B cell (primary cell): ENCODE data around the gene IFNG. TPM values are rescaled to one million over a fixed set of nuclear protein-coding genes. Genes with fewer than 3 reads are reported as not detected.

Experiments
- ATAC-seq: fragments of 200-7000 bp; cut with Tn5 transposase; one replicate; pipeline ENCODE4 v1.10.0; 2021; ENCODE audit warnings: low read depth, mild to moderate bottlenecking, moderate number of reproducible peaks, moderate library complexity
- CTCF ChIA-PET: fragments of 350-600 bp; sonication (Branson Sonifier 250); formaldehyde crosslinking; loops from one replicate; lab custom pipeline; 2021; ENCODE audit warnings: antibody characterized with exemption, inconsistent platforms; lab: Charles Lee
- POLR2A ChIA-PET: fragments of 350-600 bp; sonication (Branson Sonifier 250); formaldehyde crosslinking; loops from one replicate; lab custom pipeline; 2021; ENCODE audit warnings: antibody characterized with exemption; lab: Charles Lee
- DNase-seq: peaks from one replicate; pipeline ENCODE4 v3.0.0; 2013
- H2AFZ ChIP-seq: 2 replicates; pipeline ENCODE4 v1.6.1; 2012; ENCODE audit warnings: mild to moderate bottlenecking, low read depth, low read length; ENCODE audit not compliant: insufficient read depth, poor library complexity, severe bottlenecking
- H3K27ac ChIP-seq, 2 donors: 1 replicate in 1 of 2; 2 replicates in 1 of 2; pipeline ENCODE4 v1.5.1; 2012 to 2013; ENCODE audit warnings: low read length in 2 of 2, mild to moderate bottlenecking in 2 of 2, moderate library complexity in 1 of 2
- H3K27me3 ChIP-seq, 4 experiments: fragments of 200-600 bp in 1 of 4; sonication (generic) in 1 of 4; replicated peaks in 1 of 4; 1 replicate in 2 of 4; 2 replicates in 2 of 4; pipeline versions ENCODE4 v1.6.1 to v1.7.0; 2013 to 2016; ENCODE audit warnings: low read length in 3 of 4, mild to moderate bottlenecking in 2 of 4, mixed read lengths in 1 of 4, moderate library complexity in 1 of 4; ENCODE audit not compliant: insufficient read depth in 4 of 4, control insufficient read depth in 3 of 4; ENCODE audit errors: control extremely low read depth in 1 of 4
- H3K36me3 ChIP-seq, 2 experiments: replicated peaks in 1 of 2; 1 replicate in 1 of 2; 2 replicates in 1 of 2; pipeline versions ENCODE4 v1.6.1 to v1.7.1; 2013; ENCODE audit warnings: low read length in 1 of 2; ENCODE audit not compliant: insufficient read depth in 2 of 2, control insufficient read depth in 1 of 2; ENCODE audit errors: control extremely low read depth in 1 of 2, extremely low read depth in 1 of 2
- H3K4me1 ChIP-seq, 2 donors: fragments of 200-600 bp in 1 of 2; sonication (generic) in 1 of 2; 1 replicate in 1 of 2; 2 replicates in 1 of 2; pipeline versions ENCODE4 v1.5.1 to v1.6.1; 2013 to 2017; ENCODE audit warnings: low read length in 2 of 2; ENCODE audit not compliant: control insufficient read depth in 2 of 2, insufficient read depth in 2 of 2
- H3K4me2 ChIP-seq: replicated peaks from 2 replicates; pipeline ENCODE3; 2012; ENCODE audit warnings: mild to moderate bottlenecking, low read depth, low read length; ENCODE audit not compliant: poor library complexity, severe bottlenecking
- H3K4me3 ChIP-seq, 5 experiments: fragments of 200-600 bp in 1 of 5; sonication (generic) in 1 of 5; 1 replicate in 3 of 5; 2 replicates in 2 of 5; pipeline versions ENCODE4 v1.5.1 to v1.7.0; 2011 to 2016; ENCODE audit warnings: low read length in 4 of 5, mild to moderate bottlenecking in 4 of 5, low read depth in 2 of 5, control low read depth in 1 of 5, moderate library complexity in 1 of 5; ENCODE audit not compliant: insufficient read depth in 1 of 5; ENCODE audit errors: control extremely low read depth in 1 of 5, extremely low read depth in 1 of 5
- H3K79me2 ChIP-seq: fragments of 200-600 bp; sonication (generic); one replicate; pipeline ENCODE4 v1.6.0; 2016; ENCODE audit warnings: low read length; ENCODE audit not compliant: control insufficient read depth, insufficient read depth
- H3K9ac ChIP-seq: fragments of 200-600 bp; sonication (generic); 2 replicates; pipeline ENCODE4 v1.6.1; 2017; ENCODE audit warnings: mild to moderate bottlenecking, low read length, moderate library complexity
- H3K9me3 ChIP-seq, 3 donors: one replicate each; pipeline versions ENCODE4 v1.6.1 to v1.7.1; 2013; ENCODE audit warnings: low read length in 2 of 3; ENCODE audit not compliant: control insufficient read depth in 2 of 3, insufficient read depth in 1 of 3; ENCODE audit errors: control extremely low read depth in 1 of 3
- H4K20me1 ChIP-seq: 2 replicates; pipeline ENCODE4 v1.6.0; 2012; ENCODE audit warnings: mild to moderate bottlenecking, low read length; ENCODE audit not compliant: insufficient read depth, control insufficient read depth, poor library complexity, severe bottlenecking
- H3K27ac Mint-ChIP-seq: one replicate; pipeline ENCODE4 v1.8.0; 2021; ENCODE audit warnings: mixed read lengths
- H3K27me3 Mint-ChIP-seq: one replicate; pipeline ENCODE4 v1.8.0; 2021; ENCODE audit warnings: mixed read lengths
- H3K4me1 Mint-ChIP-seq: one replicate; pipeline ENCODE4 v1.8.0; 2021; ENCODE audit warnings: mixed read lengths
- H3K4me3 Mint-ChIP-seq: one replicate; pipeline ENCODE4 v1.8.0; 2021; ENCODE audit warnings: mixed read lengths
- H3K9me3 Mint-ChIP-seq: one replicate; pipeline ENCODE4 v1.8.0; 2022; ENCODE audit warnings: mixed read lengths; ENCODE audit not compliant: insufficient read depth
- CTCF ChIP-seq: fragments of 200-600 bp; IDR thresholded peaks from one replicate; pipeline ENCODE4 v1.8.0; 2022; ENCODE audit warnings: antibody characterized with exemption, mild to moderate bottlenecking
- EZH2 ChIP-seq: IDR thresholded peaks from 2 replicates; pipeline ENCODE4 v1.6.1; 2012; ENCODE audit warnings: borderline replicate concordance, low read depth, mild to moderate bottlenecking, moderate library complexity, low read length; ENCODE audit not compliant: insufficient read depth, poor library complexity, severe bottlenecking
- WGBS: methylation state at CpG from one replicate; pipeline ENCODE4 v1.1.5; 2013; ENCODE audit warnings: missing lambda C conversion rate; ENCODE audit not compliant: insufficient coverage; 5-methylcytosine and 5-hydroxymethylcytosine counted together
- intact Hi-C: fragments of 100-400 bp; cut with micrococcal nuclease; formaldehyde crosslinking; loops from one replicate; pipeline ENCODE4 v1.10.0; 2022
- polyA plus RNA-seq: library from polyadenylated mRNA; depleted of rRNA; stranded (reverse); fragments of >200 nt; gene quantifications from 2 replicates; pipeline ENCODE4 v1.2.3, GENCODE V29; 2012
- total RNA-seq, 2 donors: library from RNA; stranded (reverse); fragments of 120-200 nt in 1 of 2; gene quantifications; 1 replicate in 1 of 2; 2 replicates in 1 of 2; pipeline versions ENCODE4 v1.2.3 to v1.2.4, GENCODE V29; 2013 to 2022

Gene IFNG
- total and polyA plus RNA-seq, 2 donors (not counting 1 experiment from before 2014, with no cell fraction given): 0.24 TPM; not detected in 1

DNA sequence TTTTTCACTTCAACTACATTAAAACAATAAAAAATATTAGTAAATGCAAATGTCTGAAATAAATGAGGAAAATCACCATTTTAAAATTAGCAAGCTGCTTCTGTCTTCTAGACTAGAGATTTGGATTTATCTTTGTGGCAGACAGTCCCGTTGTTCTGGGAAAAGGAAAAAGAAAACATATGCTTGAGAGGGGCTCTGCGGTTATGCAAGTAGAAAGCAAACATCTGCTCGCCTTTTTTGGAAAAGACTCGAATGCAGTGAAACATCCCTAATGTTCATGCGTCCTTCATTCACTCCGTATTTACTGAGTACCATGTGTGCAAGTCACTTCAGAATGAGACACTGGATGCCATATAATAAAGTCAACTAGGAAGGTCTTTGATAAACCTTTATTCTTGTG, 44.9 kb downstream of the IFNG start:
- Mint-ChIP-seq H3K27ac (no peak overlapping the region), H3K4me3 (no peak overlapping the region), H3K27me3 (no peaks in the 10 kb centered on the region), H3K4me1 (no peaks in the 10 kb centered on the region), H3K9me3 (no peaks in the 10 kb centered on the region)
- ATAC-seq (no peak), DNase-seq (no peak)
- no peak overlapping the region for H3K4me2 ChIP-seq
- no peak overlapping the region for H2AFZ ChIP-seq
- no peaks in the 10 kb centered on the region for H3K36me3 ChIP-seq
- no peaks in the 10 kb centered on the region for H4K20me1 ChIP-seq
- POLR2A ChIA-PET: no interaction called here
- H3K4me3 ChIP-seq: no peak overlapping the region
- H3K4me1 ChIP-seq: no peaks in the 10 kb centered on the region
- CTCF ChIA-PET: interaction anchor here (1.0 to 1.5 kb wide), 2 partner anchors 203 to 758 kb away, joined by 4 read pairs; no protein-coding TSS in a partner anchor
- H3K9me3 ChIP-seq: no peaks in the 10 kb centered on the region
- intact Hi-C loops: no loop called here
- TF ChIP-seq EZH2 (no peak), CTCF (no peak)
- no peak overlapping the region for H3K9ac ChIP-seq
- WGBS: 87% methylated on average over 3 of the region's 6 CpGs
- no peak overlapping the region for H3K27ac ChIP-seq
- H3K79me2 ChIP-seq: no peaks in the 10 kb centered on the region
- H3K27me3 ChIP-seq: no peaks in the 10 kb centered on the region

- DNase-seq (no peak), ATAC-seq (no peak)
- Histone ChIP-seq H3K36me3 (no peaks in the 10 kb centered on the region), H3K79me2 (no peaks in the 10 kb centered on the region), H2AFZ (no peak overlapping the region), H3K27ac (no peak overlapping the region), H3K4me1 (no peaks in the 10 kb centered on the region), H3K9ac (no peak overlapping the region), H3K4me2 (no peak overlapping the region), H4K20me1 (no peaks in the 10 kb centered on the region), H3K4me3 (no peak overlapping the region), H3K27me3 (no peaks in the 10 kb centered on the region), H3K9me3 (no peaks in the 10 kb centered on the region)
- Mint-ChIP-seq H3K27me3 (no peaks in the 10 kb centered on the region), H3K27ac (no peak overlapping the region), H3K9me3 (no peaks in the 10 kb centered on the region), H3K4me3 (no peak overlapping the region), H3K4me1 (no peaks in the 10 kb centered on the region)
- WGBS: no CpG with 5 or more reads among the region's 1 CpG
- no peak for TF ChIP-seq EZH2
- TF ChIP-seq CTCF: no peak
- ChIA-PET POLR2A (no interaction called here), CTCF (interaction anchor here (1.0 to 1.5 kb wide), 2 partner anchors 204 to 757 kb away, joined by 4 read pairs; no protein-coding TSS in a partner anchor)
- intact Hi-C loops: no loop called here
These were observed 45.9 kb downstream of the IFNG start for GRCh38 chr12:68113644-68114043.
